Activated naive CD8-positive, alpha-beta T cell treated with anti-CD3 and anti-CD28 coated beads for 36 hours (primary cell): Measurements from ENCODE around the gene POU2F2. TPM values are rescaled to one million over a fixed set of nuclear protein-coding genes. Genes with fewer than 3 reads are reported as not detected.

Experiments
- DNase-seq: peaks from one replicate; pipeline ENCODE4 v3.0.0; 2021
- H3K27ac Mint-ChIP-seq: one replicate; pipeline ENCODE4 v1.8.0; 2022; ENCODE audit warnings: mild to moderate bottlenecking, moderate library complexity, mixed read lengths
- H3K27me3 Mint-ChIP-seq: one replicate; pipeline ENCODE4 v1.8.0; 2022; ENCODE audit warnings: mild to moderate bottlenecking, mixed read lengths
- H3K36me3 Mint-ChIP-seq: one replicate; pipeline ENCODE4 v1.8.0; 2021; ENCODE audit warnings: mild to moderate bottlenecking, mixed read lengths
- H3K4me1 Mint-ChIP-seq: one replicate; pipeline ENCODE4 v1.8.0; 2021; ENCODE audit warnings: mixed read lengths
- H3K4me3 Mint-ChIP-seq: one replicate; pipeline ENCODE4 v1.8.0; 2022; ENCODE audit warnings: mild to moderate bottlenecking, moderate library complexity, mixed read lengths
- H3K9me3 Mint-ChIP-seq: one replicate; pipeline ENCODE4 v1.8.0; 2022; ENCODE audit warnings: mixed read lengths
- total RNA-seq, 2 experiments: library from RNA; stranded (reverse); gene quantifications; one replicate each; pipeline ENCODE4 v1.2.3, GENCODE V29; 2021

Gene POU2F2
- total RNA-seq, 2 experiments from 2014 or later: 50.8 to 52.2 TPM

DNA sequence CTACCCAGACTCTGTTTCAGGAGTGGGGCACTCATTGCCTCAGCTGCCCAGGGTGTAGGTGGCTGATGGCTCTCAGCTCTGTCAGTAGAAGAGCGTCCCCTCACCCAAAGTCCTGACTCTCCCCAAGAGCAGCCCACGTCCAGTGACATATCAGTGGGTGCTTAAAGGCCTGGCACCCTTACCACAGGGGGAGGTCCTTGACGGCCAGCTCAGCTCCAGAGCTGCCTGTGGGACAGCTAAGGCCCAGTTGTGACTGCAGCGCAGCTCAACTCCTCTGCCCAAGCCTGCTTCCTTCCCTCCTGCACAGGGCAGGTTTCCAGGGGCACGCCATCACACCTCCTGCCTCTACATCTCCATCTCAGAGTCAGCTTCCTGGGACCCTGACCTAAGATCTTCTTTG lies 94.6 kb downstream of the POU2F2 start:
- H3K4me1 Mint-ChIP-seq: no peaks in the 10 kb centered on the region
- no peak overlapping the region for H3K27ac Mint-ChIP-seq
- no peak for DNase-seq
- H3K27me3 Mint-ChIP-seq: peaks cover 4% of the 10 kb centered on the region
- H3K4me3 Mint-ChIP-seq: no peak overlapping the region
- no peaks in the 10 kb centered on the region for H3K36me3 Mint-ChIP-seq
- H3K9me3 Mint-ChIP-seq: no peaks in the 10 kb centered on the region

Other genes with a start within 250 kb of the POU2F2 start
- gene ARHGEF1, start 249.3 kb downstream of the POU2F2 start, total RNA-seq: 100 to 1,000 TPM; 285 to 295 TPM
- 1 to 10 TPM; 1.1 to 1.2 TPM for gene ERFL, start 204.0 kb downstream of the POU2F2 start, total RNA-seq
- gene RABAC1, start 173.1 kb downstream of the POU2F2 start, total RNA-seq: 10 to 100 TPM; 46.9 to 50.7 TPM
- gene ATP1A3, start 138.2 kb downstream of the POU2F2 start, total RNA-seq: 1 to 10 TPM; 4.3 to 4.8 TPM
- gene GRIK5, start 62.2 kb downstream of the POU2F2 start, total RNA-seq: under 1 TPM; 0.58 to 0.74 TPM
- gene ZNF574, start 56.3 kb downstream of the POU2F2 start, total RNA-seq: 10 to 100 TPM; 15.5 to 16.0 TPM
- 10 to 100 TPM; 16.2 to 17.6 TPM for gene DEDD2, start 85.2 kb upstream of the POU2F2 start, total RNA-seq
- 10 to 100 TPM; 12.1 to 14.5 TPM for gene ZNF526, start 87.9 kb upstream of the POU2F2 start, total RNA-seq
- gene GSK3A, start 110.2 kb upstream of the POU2F2 start, total RNA-seq: 10 to 100 TPM; 38.2 to 39.0 TPM
- 10 to 100 TPM; 62.9 to 66.0 TPM for gene ERF, start 122.7 kb upstream of the POU2F2 start, total RNA-seq
- gene CIC, start 136.8 kb upstream of the POU2F2 start, total RNA-seq: 10 to 100 TPM; 43.8 to 50.4 TPM
- under 1 TPM; 0.52 to 0.92 TPM for gene PRR19, start 169.7 kb upstream of the POU2F2 start, total RNA-seq
- gene PAFAH1B3, start 170.2 kb upstream of the POU2F2 start, total RNA-seq: 10 to 100 TPM; 38.1 to 38.4 TPM
- gene TMEM145, start 180.9 kb upstream of the POU2F2 start, total RNA-seq: 1 to 10 TPM; 1.1 to 3.2 TPM
- gene MEGF8, start 193.2 kb upstream of the POU2F2 start, total RNA-seq: 1 to 10 TPM; 6.8 to 7.6 TPM